Chondrocyte (in vitro differentiated cells): ENCODE results near the gene STRADA. TPM values are rescaled to one million over a fixed set of nuclear protein-coding genes. Genes with fewer than 3 reads are reported as not detected.

Experiments used
- DNase-seq: peaks from one replicate; pipeline ENCODE4 v3.0.0; 2021; ENCODE audit warnings: mixed read lengths, low spot score
- H3K27ac Mint-ChIP-seq: one replicate; pipeline ENCODE4 v1.8.0; 2021; ENCODE audit warnings: mild to moderate bottlenecking, moderate library complexity, mixed read lengths; ENCODE audit not compliant: unreplicated experiment
- H3K27me3 Mint-ChIP-seq: 2 replicates; pipeline ENCODE4 v1.8.0; 2021; ENCODE audit warnings: low read depth, mixed read lengths
- H3K36me3 Mint-ChIP-seq: 2 replicates; pipeline ENCODE4 v1.8.0; 2021; ENCODE audit warnings: low read depth, mixed read lengths
- H3K4me1 Mint-ChIP-seq: 2 replicates; pipeline ENCODE4 v1.8.0; 2021; ENCODE audit warnings: low read depth, mild to moderate bottlenecking, mixed read lengths
- H3K4me3 Mint-ChIP-seq: one replicate; pipeline ENCODE4 v1.8.0; 2021; ENCODE audit warnings: mild to moderate bottlenecking, moderate library complexity, mixed read lengths; ENCODE audit not compliant: unreplicated experiment
- H3K9me3 Mint-ChIP-seq: 2 replicates; pipeline ENCODE4 v1.8.0; 2021; ENCODE audit warnings: low read depth, mixed read lengths
- CTCF ChIP-seq: fragments of 200-600 bp; sonication (generic); IDR thresholded peaks from 2 replicates; pipeline ENCODE4 v1.5.0; 2021; ENCODE audit warnings: antibody characterized with exemption, mild to moderate bottlenecking, moderate library complexity
- total RNA-seq: library from RNA; stranded (reverse); gene quantifications from 3 replicates; pipeline ENCODE4 v1.2.1, GENCODE V29; 2021

STRADA gene
- total RNA-seq, 1 donor from 2014 or later = 27.1 TPM

GRCh38 chr17:63774141-63774968, 32.8 kb upstream of the STRADA start, which contains the start of gene DDX42:
Gene DDX42 (plus strand): TSS chr17:63774170. CDS start chr17:63787050, 12,880 bp downstream.
- peak within 1 kb of the TSS; percentile 96 for H3K4me3 Mint-ChIP-seq
- DNase-seq = no peak
- peak within 1 kb of the TSS; percentile 99 for H3K27ac Mint-ChIP-seq
- H3K9me3 Mint-ChIP-seq = no peaks in the 10 kb centered on the region
- peak; percentile 54 for TF ChIP-seq CTCF
- H3K27me3 Mint-ChIP-seq = no peaks in the 10 kb centered on the region
- peaks cover 6% of the 10 kb centered on the region for H3K36me3 Mint-ChIP-seq
- H3K4me1 Mint-ChIP-seq = peaks cover 39% of the 10 kb centered on the region

- peaks cover 37% of the 10 kb centered on the region for H3K4me1 Mint-ChIP-seq
- peaks cover 5% of the 10 kb centered on the region for H3K36me3 Mint-ChIP-seq
- no peaks in the 10 kb centered on the region for H3K9me3 Mint-ChIP-seq
- H3K27me3 Mint-ChIP-seq = no peaks in the 10 kb centered on the region
- TF ChIP-seq CTCF = no peak
- peak within 1 kb of the TSS; percentile 96 for H3K4me3 Mint-ChIP-seq
- peak; percentile 99 for DNase-seq
- peak within 1 kb of the TSS; percentile 99 for H3K27ac Mint-ChIP-seq
These were observed 31.9 kb upstream of the STRADA start, which contains the start of gene CCDC47 for GRCh38 chr17:63773272-63774140. Gene CCDC47 (minus strand): TSS chr17:63773597. CDS start chr17:63766175, 7,422 bp downstream.

GRCh38 chr17:63772801-63773271, 31.2 kb upstream of the STRADA start:
- no peaks in the 10 kb centered on the region for H3K9me3 Mint-ChIP-seq
- H3K27ac Mint-ChIP-seq = peak overlapping the region; percentile 99
- TF ChIP-seq CTCF = no peak
- H3K4me3 Mint-ChIP-seq = peak overlapping the region; percentile 96
- peaks cover 5% of the 10 kb centered on the region for H3K36me3 Mint-ChIP-seq
- no peaks in the 10 kb centered on the region for H3K27me3 Mint-ChIP-seq
- DNase-seq = no peak
- H3K4me1 Mint-ChIP-seq = peaks cover 37% of the 10 kb centered on the region

- no peak for DNase-seq
- Mint-ChIP-seq H3K27ac (no peak overlapping the region), H3K4me3 (no peak overlapping the region), H3K4me1 (peaks cover 21% of the 10 kb centered on the region), H3K9me3 (no peaks in the 10 kb centered on the region), H3K27me3 (no peaks in the 10 kb centered on the region), H3K36me3 (peaks cover 7% of the 10 kb centered on the region)
- no peak for TF ChIP-seq CTCF
These were observed 26.8 kb upstream of the STRADA start for GRCh38 chr17:63768433-63768832.

GRCh38 chr17:63766754-63767153, 25.2 kb upstream of the STRADA start:
- TF ChIP-seq CTCF = no peak
- H3K4me3 Mint-ChIP-seq = no peak overlapping the region

More at GRCh38 chr17:63766754-63767153, 25.2 kb upstream of the STRADA start:
- Mint-ChIP-seq H3K27ac (no peak overlapping the region), H3K27me3 (no peaks in the 10 kb centered on the region), H3K9me3 (no peaks in the 10 kb centered on the region), H3K36me3 (peaks cover 12% of the 10 kb centered on the region), H3K4me1 (peaks cover 14% of the 10 kb centered on the region)
- DNase-seq = no peak
